GM12878 (cell line): Measurements from ENCODE around the gene RAD54L2.
A peak's percentile ranks its signal among the peaks of the same experiment; 100 is the strongest.
"Not testable (repeated sequence)": the region's sequence is repeated elsewhere in the genome, so short reads cannot be mapped to it uniquely, and the experiment has no call there.

Experiments
- CEBPB ChIP-seq, 2 experiments: fragments of 150-350 bp in 1 of 2; IDR thresholded peaks; 2 replicates each; pipeline ENCODE4 v1.6.1; 2012 to 2014; ENCODE audit warnings: low read depth in 2 of 2, low read length in 2 of 2, borderline replicate concordance in 1 of 2, inconsistent platforms in 1 of 2
- CHD1 ChIP-seq: IDR thresholded peaks from 2 replicates; pipeline ENCODE4 v1.6.1; 2012; ENCODE audit warnings: low read depth, low read length, improper control_type of control experiment
- FOS ChIP-seq: IDR thresholded peaks from 3 replicates; pipeline ENCODE4 v1.6.1; 2011; ENCODE audit warnings: borderline replicate concordance; ENCODE audit not compliant: insufficient read length; ENCODE audit errors: extremely low read depth
- NFYB ChIP-seq: IDR thresholded peaks from 2 replicates; pipeline ENCODE4 v1.6.1; 2011; ENCODE audit warnings: low read depth, mild to moderate bottlenecking, low read length, improper control_type of control experiment, moderate library complexity; ENCODE audit not compliant: insufficient read depth
- POLR2A ChIP-seq: IDR thresholded peaks from 2 replicates; pipeline ENCODE4 v1.6.1; 2011; ENCODE audit warnings: low read depth, mild to moderate bottlenecking, low read length
- POLR2AphosphoS5 ChIP-seq: IDR thresholded peaks from 2 replicates; pipeline ENCODE4 v1.6.1; 2011; ENCODE audit warnings: mild to moderate bottlenecking, low read length, inconsistent platforms
- RAD51 ChIP-seq: fragments of 450-650 bp; IDR thresholded peaks from 2 replicates; pipeline ENCODE4 v1.6.1; 2016; ENCODE audit warnings: moderate library complexity, mild to moderate bottlenecking, inconsistent platforms
- TCF12 ChIP-seq: IDR thresholded peaks from 2 replicates; pipeline ENCODE4 v1.6.1; 2011; ENCODE audit warnings: low read depth, mild to moderate bottlenecking, low read length
- ZNF24 ChIP-seq: fragments of 450-650 bp; IDR thresholded peaks from 2 replicates; pipeline ENCODE4 v1.6.1; 2017; ENCODE audit warnings: antibody characterized with exemption, mild to moderate bottlenecking
- TF ChIP-seq, protein P1 (sequence below): IDR thresholded peaks from 2 replicates; pipeline ENCODE4 v1.6.1; 2012; ENCODE audit warnings: low read depth, low read length, improper control_type of control experiment
- TF ChIP-seq, protein P2 (sequence below), 3 experiments: IDR thresholded peaks in 2 of 3; conservative IDR thresholded peaks in 1 of 3; 2 replicates each; pipeline ENCODE4 v1.5.1; 2011; ENCODE audit warnings: low read depth in 3 of 3, low read length in 3 of 3, mild to moderate bottlenecking in 3 of 3, control low read depth in 2 of 3, moderate library complexity in 2 of 3, inconsistent platforms in 1 of 3, mixed read lengths in 1 of 3; ENCODE audit not compliant: control insufficient read depth in 2 of 3, insufficient read depth in 1 of 3; ENCODE audit errors: extremely low read depth in 1 of 3
- TF ChIP-seq, protein P3 (sequence below): fragments of 450-650 bp; IDR thresholded peaks from 2 replicates; pipeline ENCODE4 v1.6.1; 2017; ENCODE audit warnings: antibody characterized with exemption, mild to moderate bottlenecking, moderate library complexity
- TF ChIP-seq, protein P4 (sequence below): fragments of 150-350 bp; IDR thresholded peaks from 2 replicates; pipeline ENCODE4 v1.6.1; 2014; ENCODE audit warnings: mild to moderate bottlenecking, low read depth, low read length

DNA sequence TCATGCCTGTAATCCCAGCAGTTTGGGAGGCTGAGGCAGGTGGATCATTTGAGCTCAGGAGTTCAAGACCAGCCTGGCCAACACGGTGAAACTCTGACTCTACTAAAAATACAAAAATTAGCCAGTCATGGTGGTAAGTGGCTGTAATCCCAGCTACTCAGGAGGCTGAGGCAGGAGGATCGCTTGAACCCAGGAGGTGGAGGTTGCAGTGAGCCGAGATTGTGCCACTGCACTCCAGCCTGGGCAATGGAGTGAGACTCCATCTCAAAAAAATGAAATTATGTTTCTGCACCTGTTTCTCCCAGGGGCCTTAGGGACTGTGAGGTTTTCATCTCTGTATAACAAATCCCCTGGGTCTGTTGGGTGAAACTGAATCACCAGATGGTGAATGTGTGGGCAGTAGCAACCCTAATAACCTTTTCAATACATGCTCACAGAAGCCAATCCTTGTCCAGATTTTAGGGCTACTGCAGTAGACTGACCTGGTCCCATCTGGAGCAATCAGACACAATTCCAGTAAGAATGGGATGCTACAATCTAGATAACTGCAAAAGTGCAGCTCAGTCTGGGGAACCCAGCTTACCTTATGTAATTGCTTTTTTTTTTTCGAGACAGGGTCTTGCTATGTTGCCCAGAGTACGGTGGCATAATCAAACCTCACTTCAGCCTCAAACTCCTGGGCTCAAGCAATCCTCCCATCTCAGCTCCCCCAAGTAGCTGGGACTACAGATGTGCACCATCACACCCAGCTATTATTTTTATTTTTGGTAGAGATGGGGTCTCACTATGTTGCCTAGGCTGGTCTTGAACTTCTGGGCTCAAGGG is 17.4 kb upstream of the RAD54L2 start:
- not testable (repeated sequence) for TF ChIP-seq FOS; POLR2AphosphoS5; NFYB; CEBPB (IDR thresholded peaks at IDR 0.05; ENCODE audit: borderline replicate concordance in 1 of 2, low read depth in 2 of 2, low read length in 2 of 2); POLR2A; RAD51; CHD1; ZNF24
- TF ChIP-seq, protein P1, sequence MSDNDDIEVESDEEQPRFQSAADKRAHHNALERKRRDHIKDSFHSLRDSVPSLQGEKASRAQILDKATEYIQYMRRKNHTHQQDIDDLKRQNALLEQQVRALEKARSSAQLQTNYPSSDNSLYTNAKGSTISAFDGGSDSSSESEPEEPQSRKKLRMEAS, result not testable (repeated sequence)
- TF ChIP-seq, protein P2, sequence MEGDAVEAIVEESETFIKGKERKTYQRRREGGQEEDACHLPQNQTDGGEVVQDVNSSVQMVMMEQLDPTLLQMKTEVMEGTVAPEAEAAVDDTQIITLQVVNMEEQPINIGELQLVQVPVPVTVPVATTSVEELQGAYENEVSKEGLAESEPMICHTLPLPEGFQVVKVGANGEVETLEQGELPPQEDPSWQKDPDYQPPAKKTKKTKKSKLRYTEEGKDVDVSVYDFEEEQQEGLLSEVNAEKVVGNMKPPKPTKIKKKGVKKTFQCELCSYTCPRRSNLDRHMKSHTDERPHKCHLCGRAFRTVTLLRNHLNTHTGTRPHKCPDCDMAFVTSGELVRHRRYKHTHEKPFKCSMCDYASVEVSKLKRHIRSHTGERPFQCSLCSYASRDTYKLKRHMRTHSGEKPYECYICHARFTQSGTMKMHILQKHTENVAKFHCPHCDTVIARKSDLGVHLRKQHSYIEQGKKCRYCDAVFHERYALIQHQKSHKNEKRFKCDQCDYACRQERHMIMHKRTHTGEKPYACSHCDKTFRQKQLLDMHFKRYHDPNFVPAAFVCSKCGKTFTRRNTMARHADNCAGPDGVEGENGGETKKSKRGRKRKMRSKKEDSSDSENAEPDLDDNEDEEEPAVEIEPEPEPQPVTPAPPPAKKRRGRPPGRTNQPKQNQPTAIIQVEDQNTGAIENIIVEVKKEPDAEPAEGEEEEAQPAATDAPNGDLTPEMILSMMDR (IDR thresholded peaks at IDR 0.05 in 2 of 3, conservative IDR thresholded peaks at IDR 0.05 in 1 of 3; ENCODE audit: control insufficient read depth in 2 of 3, extremely low read depth in 1 of 3, insufficient read depth in 1 of 3, low read depth in 3 of 3, low read length in 3 of 3), result not testable (repeated sequence)
- TF ChIP-seq TCF12, result peak; percentile 80; the same call in 1 of the 2 replicates
- TF ChIP-seq, protein P3, sequence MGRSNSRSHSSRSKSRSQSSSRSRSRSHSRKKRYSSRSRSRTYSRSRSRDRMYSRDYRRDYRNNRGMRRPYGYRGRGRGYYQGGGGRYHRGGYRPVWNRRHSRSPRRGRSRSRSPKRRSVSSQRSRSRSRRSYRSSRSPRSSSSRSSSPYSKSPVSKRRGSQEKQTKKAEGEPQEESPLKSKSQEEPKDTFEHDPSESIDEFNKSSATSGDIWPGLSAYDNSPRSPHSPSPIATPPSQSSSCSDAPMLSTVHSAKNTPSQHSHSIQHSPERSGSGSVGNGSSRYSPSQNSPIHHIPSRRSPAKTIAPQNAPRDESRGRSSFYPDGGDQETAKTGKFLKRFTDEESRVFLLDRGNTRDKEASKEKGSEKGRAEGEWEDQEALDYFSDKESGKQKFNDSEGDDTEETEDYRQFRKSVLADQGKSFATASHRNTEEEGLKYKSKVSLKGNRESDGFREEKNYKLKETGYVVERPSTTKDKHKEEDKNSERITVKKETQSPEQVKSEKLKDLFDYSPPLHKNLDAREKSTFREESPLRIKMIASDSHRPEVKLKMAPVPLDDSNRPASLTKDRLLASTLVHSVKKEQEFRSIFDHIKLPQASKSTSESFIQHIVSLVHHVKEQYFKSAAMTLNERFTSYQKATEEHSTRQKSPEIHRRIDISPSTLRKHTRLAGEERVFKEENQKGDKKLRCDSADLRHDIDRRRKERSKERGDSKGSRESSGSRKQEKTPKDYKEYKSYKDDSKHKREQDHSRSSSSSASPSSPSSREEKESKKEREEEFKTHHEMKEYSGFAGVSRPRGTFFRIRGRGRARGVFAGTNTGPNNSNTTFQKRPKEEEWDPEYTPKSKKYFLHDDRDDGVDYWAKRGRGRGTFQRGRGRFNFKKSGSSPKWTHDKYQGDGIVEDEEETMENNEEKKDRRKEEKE, result not testable (repeated sequence)
- TF ChIP-seq, protein P4, sequence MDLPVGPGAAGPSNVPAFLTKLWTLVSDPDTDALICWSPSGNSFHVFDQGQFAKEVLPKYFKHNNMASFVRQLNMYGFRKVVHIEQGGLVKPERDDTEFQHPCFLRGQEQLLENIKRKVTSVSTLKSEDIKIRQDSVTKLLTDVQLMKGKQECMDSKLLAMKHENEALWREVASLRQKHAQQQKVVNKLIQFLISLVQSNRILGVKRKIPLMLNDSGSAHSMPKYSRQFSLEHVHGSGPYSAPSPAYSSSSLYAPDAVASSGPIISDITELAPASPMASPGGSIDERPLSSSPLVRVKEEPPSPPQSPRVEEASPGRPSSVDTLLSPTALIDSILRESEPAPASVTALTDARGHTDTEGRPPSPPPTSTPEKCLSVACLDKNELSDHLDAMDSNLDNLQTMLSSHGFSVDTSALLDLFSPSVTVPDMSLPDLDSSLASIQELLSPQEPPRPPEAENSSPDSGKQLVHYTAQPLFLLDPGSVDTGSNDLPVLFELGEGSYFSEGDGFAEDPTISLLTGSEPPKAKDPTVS, result not testable (repeated sequence)
